ENCODE measurements around the gene HES2. TPM values are rescaled to one million over a fixed set of nuclear protein-coding genes. Genes with fewer than 3 reads are reported as not detected.
A peak's percentile ranks its signal among the peaks of the same experiment; 100 is the strongest.

Gene HES2
- total and polyA plus RNA-seq, 2 donors (not counting 1 experiment from before 2014, with no cell fraction given), result 0.50 TPM; not detected in 1

GRCh38 chr1:6416295-6416656 lies 3.4 kb downstream of the HES2 start:
- TF ChIP-seq, protein P1, sequence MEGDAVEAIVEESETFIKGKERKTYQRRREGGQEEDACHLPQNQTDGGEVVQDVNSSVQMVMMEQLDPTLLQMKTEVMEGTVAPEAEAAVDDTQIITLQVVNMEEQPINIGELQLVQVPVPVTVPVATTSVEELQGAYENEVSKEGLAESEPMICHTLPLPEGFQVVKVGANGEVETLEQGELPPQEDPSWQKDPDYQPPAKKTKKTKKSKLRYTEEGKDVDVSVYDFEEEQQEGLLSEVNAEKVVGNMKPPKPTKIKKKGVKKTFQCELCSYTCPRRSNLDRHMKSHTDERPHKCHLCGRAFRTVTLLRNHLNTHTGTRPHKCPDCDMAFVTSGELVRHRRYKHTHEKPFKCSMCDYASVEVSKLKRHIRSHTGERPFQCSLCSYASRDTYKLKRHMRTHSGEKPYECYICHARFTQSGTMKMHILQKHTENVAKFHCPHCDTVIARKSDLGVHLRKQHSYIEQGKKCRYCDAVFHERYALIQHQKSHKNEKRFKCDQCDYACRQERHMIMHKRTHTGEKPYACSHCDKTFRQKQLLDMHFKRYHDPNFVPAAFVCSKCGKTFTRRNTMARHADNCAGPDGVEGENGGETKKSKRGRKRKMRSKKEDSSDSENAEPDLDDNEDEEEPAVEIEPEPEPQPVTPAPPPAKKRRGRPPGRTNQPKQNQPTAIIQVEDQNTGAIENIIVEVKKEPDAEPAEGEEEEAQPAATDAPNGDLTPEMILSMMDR (conservative IDR thresholded peaks at IDR 0.05 in 1 of 2, IDR thresholded peaks at IDR 0.05 in 1 of 2; ENCODE audit: low read depth in 1 of 2, low read length in 2 of 2), result no peak
- no peak for TF ChIP-seq EZH2 (IDR thresholded peaks at IDR 0.05; ENCODE audit: low read length, missing control alignments)
- Histone ChIP-seq H3K27me3 (ENCODE audit: control insufficient read depth, insufficient read depth, low read length) (peaks cover 45% of the 10 kb centered on the region), H4K20me1 (ENCODE audit: control insufficient read depth, extremely low read depth, insufficient read depth, low read length) (no peaks in the 10 kb centered on the region), H3K36me3 (ENCODE audit: control insufficient read depth, insufficient read depth, low read length) (no peaks in the 10 kb centered on the region), H3K4me2 (ENCODE audit: extremely low read depth, insufficient read depth, low read length) (no peak overlapping the region), H3K4me1 (ENCODE audit: control insufficient read depth, extremely low read depth, insufficient read depth, low read length) (no peaks in the 10 kb centered on the region), H3K4me3 (replicated peaks in 1 of 4; ENCODE audit: control extremely low read depth in 1 of 4, insufficient read depth in 1 of 4, low read depth in 3 of 4, low read length in 4 of 4) (no peak overlapping the region), H3K27ac (ENCODE audit: insufficient read depth, low read length) (no peak overlapping the region), H3K79me2 (ENCODE audit: control insufficient read depth, insufficient read depth, low read length) (no peaks in the 10 kb centered on the region), H2AFZ (ENCODE audit: low read length) (no peak overlapping the region), H3K9ac (ENCODE audit: insufficient read depth, low read length) (no peak overlapping the region), H3K9me3 (ENCODE audit: control insufficient read depth, insufficient read depth, low read depth, low read length) (no peaks in the 10 kb centered on the region)
- no peak for DNase-seq (ENCODE audit: low read depth in 2 of 2)

GRCh38 chr1:6414881-6415626 lies 4.7 kb downstream of the HES2 start:
- Histone ChIP-seq H3K79me2 (ENCODE audit: control insufficient read depth, insufficient read depth, low read length) (no peaks in the 10 kb centered on the region), H3K27ac (ENCODE audit: insufficient read depth, low read length) (no peak overlapping the region), H3K9me3 (ENCODE audit: control insufficient read depth, insufficient read depth, low read depth, low read length) (no peaks in the 10 kb centered on the region), H3K27me3 (ENCODE audit: control insufficient read depth, insufficient read depth, low read length) (peaks cover 36% of the 10 kb centered on the region), H4K20me1 (ENCODE audit: control insufficient read depth, extremely low read depth, insufficient read depth, low read length) (no peaks in the 10 kb centered on the region), H2AFZ (ENCODE audit: low read length) (peak overlapping the region; percentile 32), H3K9ac (ENCODE audit: insufficient read depth, low read length) (no peak overlapping the region), H3K4me2 (ENCODE audit: extremely low read depth, insufficient read depth, low read length) (no peak overlapping the region), H3K36me3 (ENCODE audit: control insufficient read depth, insufficient read depth, low read length) (no peaks in the 10 kb centered on the region), H3K4me1 (ENCODE audit: control insufficient read depth, extremely low read depth, insufficient read depth, low read length) (no peaks in the 10 kb centered on the region), H3K4me3 (replicated peaks in 1 of 4; ENCODE audit: control extremely low read depth in 1 of 4, insufficient read depth in 1 of 4, low read depth in 3 of 4, low read length in 4 of 4) (no peak overlapping the region)
- TF ChIP-seq, protein P1 (conservative IDR thresholded peaks at IDR 0.05 in 1 of 2, IDR thresholded peaks at IDR 0.05 in 1 of 2; ENCODE audit: low read depth in 1 of 2, low read length in 2 of 2), result no peak
- TF ChIP-seq EZH2 (IDR thresholded peaks at IDR 0.05; ENCODE audit: low read length, missing control alignments), result no peak
- no peak for DNase-seq (ENCODE audit: low read depth in 2 of 2)

DNA sequence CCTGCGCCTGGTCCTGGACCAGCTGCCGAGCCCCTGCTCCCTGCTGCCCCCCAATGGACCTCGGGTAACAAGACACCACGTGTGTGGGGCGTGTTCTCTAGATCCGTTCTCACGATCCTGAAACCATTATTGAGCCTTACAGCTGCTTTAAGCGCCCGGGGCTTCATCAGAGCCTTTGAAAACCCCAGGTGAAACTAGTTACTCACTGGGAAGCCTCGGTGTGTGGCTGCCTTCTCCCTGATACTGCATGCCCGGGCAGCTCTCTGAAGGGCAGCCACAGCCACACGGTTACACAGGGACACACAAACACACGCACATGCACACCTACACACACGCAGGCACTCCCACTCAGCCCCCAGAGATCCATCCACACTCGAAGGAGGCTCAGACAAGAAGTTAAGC lies 5.3 kb downstream of the HES2 start:
- no peaks in the 10 kb centered on the region for H3K79me2 ChIP-seq (ENCODE audit: control insufficient read depth, insufficient read depth, low read length)
- H3K36me3 ChIP-seq (ENCODE audit: control insufficient read depth, insufficient read depth, low read length), result no peaks in the 10 kb centered on the region
- H3K4me3 ChIP-seq (replicated peaks in 1 of 4; ENCODE audit: control extremely low read depth in 1 of 4, insufficient read depth in 1 of 4, low read depth in 3 of 4, low read length in 4 of 4), result peak overlapping the region in 1 of 4 experiments; percentile 2
- H2AFZ ChIP-seq (ENCODE audit: low read length), result peak overlapping the region; percentile 32
- no peak for TF ChIP-seq EZH2 (IDR thresholded peaks at IDR 0.05; ENCODE audit: low read length, missing control alignments)
- TF ChIP-seq, protein P1 (conservative IDR thresholded peaks at IDR 0.05 in 1 of 2, IDR thresholded peaks at IDR 0.05 in 1 of 2; ENCODE audit: low read depth in 1 of 2, low read length in 2 of 2), result peak; percentile 61 to 70
- peak; percentile 42 to 58 for DNase-seq (ENCODE audit: low read depth in 2 of 2)
- no peak overlapping the region for H3K9ac ChIP-seq (ENCODE audit: insufficient read depth, low read length)
- peak overlapping the region; percentile 32 for H3K4me2 ChIP-seq (ENCODE audit: extremely low read depth, insufficient read depth, low read length)
- H3K27ac ChIP-seq (ENCODE audit: insufficient read depth, low read length), result no peak overlapping the region
- no peaks in the 10 kb centered on the region for H3K9me3 ChIP-seq (ENCODE audit: control insufficient read depth, insufficient read depth, low read depth, low read length)
- H4K20me1 ChIP-seq (ENCODE audit: control insufficient read depth, extremely low read depth, insufficient read depth, low read length), result no peaks in the 10 kb centered on the region
- H3K4me1 ChIP-seq (ENCODE audit: control insufficient read depth, extremely low read depth, insufficient read depth, low read length), result no peaks in the 10 kb centered on the region
- H3K27me3 ChIP-seq (ENCODE audit: control insufficient read depth, insufficient read depth, low read length), result peaks cover 34% of the 10 kb centered on the region

All from fibroblast of lung (primary cell).